Endothelial cell of umbilical vein (primary cell): ENCODE measurements around the gene FBXL17. TPM values are rescaled to one million over a fixed set of nuclear protein-coding genes. Genes with fewer than 3 reads are reported as not detected.

Source experiments
- BruUV-seq: library from RNA; stranded (reverse); fragments of 400-500 nt; replicated peaks from 2 replicates; lab custom pipeline; 2021; lab: Mats Ljungman, UMichigan
- CTCF ChIA-PET: fragments of 300-600, 350-600 bp; sonication (Branson Sonifier 250); formaldehyde crosslinking; loops from one replicate; lab custom pipeline; 2021; ENCODE audit warnings: antibody characterized with exemption, inconsistent platforms; lab: Charles Lee
- POLR2A ChIA-PET: fragments of 300-600, 350-600 bp; sonication (Branson Sonifier 250); formaldehyde crosslinking; loops from one replicate; lab custom pipeline; 2021; ENCODE audit warnings: antibody characterized with exemption, inconsistent platforms; lab: Charles Lee
- DNase-seq: peaks from one replicate; pipeline ENCODE4 v3.0.0-alpha.2; 2011; ENCODE audit warnings: low read depth, low spot score
- FAIRE-seq: peaks from 2 replicates; lab custom pipeline; 2011; peaks lifted over from hg19 to GRCh38; lab: Jason Lieb, UNC
- H2AFZ ChIP-seq: 2 replicates; pipeline ENCODE4 v1.6.0; 2012; ENCODE audit warnings: low read depth, low read length, control low read depth, inconsistent platforms
- H3K27ac ChIP-seq: 2 replicates; pipeline ENCODE4 v1.5.1; 2011; ENCODE audit warnings: low read depth, mild to moderate bottlenecking, control low read depth, low read length, moderate library complexity; ENCODE audit not compliant: insufficient read depth
- H3K27me3 ChIP-seq, 2 experiments: 2 replicates each; pipeline versions ENCODE4 v1.6.0 to v1.6.1; 2011; ENCODE audit warnings: low read length in 2 of 2, mixed read lengths in 1 of 2; ENCODE audit not compliant: control insufficient read depth in 2 of 2, insufficient read depth in 2 of 2
- H3K36me3 ChIP-seq, 2 experiments: 2 replicates in 1 of 2; 3 replicates in 1 of 2; pipeline ENCODE4 v1.5.1; 2011; ENCODE audit warnings: low read length in 2 of 2, mild to moderate bottlenecking in 1 of 2, moderate library complexity in 1 of 2; ENCODE audit not compliant: control insufficient read depth in 2 of 2, insufficient read depth in 2 of 2; ENCODE audit errors: extremely low read depth in 1 of 2
- H3K4me1 ChIP-seq: 3 replicates; pipeline ENCODE4 v1.5.1; 2011; ENCODE audit warnings: mild to moderate bottlenecking, low read length; ENCODE audit not compliant: control insufficient read depth, insufficient read depth; ENCODE audit errors: extremely low read depth
- H3K4me2 ChIP-seq: 2 replicates; pipeline ENCODE4 v1.6.1; 2011; ENCODE audit warnings: low read length, control low read depth, mixed read lengths; ENCODE audit not compliant: insufficient read depth
- H3K4me3 ChIP-seq, 3 experiments: fragments of 200-600 bp in 1 of 3; sonication (generic), shearing (Covaris generic) in 1 of 3; replicated peaks in 1 of 3; 2 replicates each; pipeline ENCODE4 v1.5.1; 2011 to 2016; ENCODE audit warnings: control low read depth in 3 of 3, low read length in 3 of 3, mild to moderate bottlenecking in 2 of 3, inconsistent platforms in 1 of 3, low read depth in 1 of 3, moderate library complexity in 1 of 3; ENCODE audit not compliant: insufficient read depth in 1 of 3
- H3K79me2 ChIP-seq: 2 replicates; pipeline ENCODE4 v1.6.0; 2012; ENCODE audit warnings: low read length, inconsistent platforms; ENCODE audit not compliant: control insufficient read depth, insufficient read depth
- H3K9ac ChIP-seq: replicated peaks from 2 replicates; pipeline ENCODE3; 2011; ENCODE audit warnings: low read length, control low read depth; ENCODE audit not compliant: insufficient read depth; ENCODE audit errors: extremely low read depth
- H3K9me1 ChIP-seq: replicated peaks from 3 replicates; pipeline ENCODE4 v1.6.0; 2011; ENCODE audit warnings: mild to moderate bottlenecking, low read length; ENCODE audit not compliant: control insufficient read depth, insufficient read depth; ENCODE audit errors: extremely low read depth
- H3K9me3 ChIP-seq: replicated peaks from 2 replicates; pipeline ENCODE4 v1.5.1; 2012; ENCODE audit warnings: low read length, inconsistent platforms; ENCODE audit not compliant: control insufficient read depth, insufficient read depth
- H4K20me1 ChIP-seq: replicated peaks from 2 replicates; pipeline ENCODE3; 2011; ENCODE audit warnings: mild to moderate bottlenecking, low read length; ENCODE audit not compliant: control insufficient read depth, insufficient read depth; ENCODE audit errors: extremely low read depth
- EZH2 ChIP-seq: IDR thresholded peaks from 2 replicates; pipeline ENCODE4 v1.6.1; 2012; ENCODE audit warnings: borderline replicate concordance, low read depth, mild to moderate bottlenecking, moderate library complexity, low read length, inconsistent platforms; ENCODE audit not compliant: severe bottlenecking
- FOS ChIP-seq: IDR thresholded peaks from 2 replicates; pipeline ENCODE4 v1.6.1; 2011; ENCODE audit warnings: mild to moderate bottlenecking, low read length, moderate library complexity, borderline replicate concordance; ENCODE audit not compliant: insufficient read depth
- GATA2 ChIP-seq: IDR thresholded peaks from 2 replicates; pipeline ENCODE4 v1.7.0; 2011; ENCODE audit warnings: low read depth, mild to moderate bottlenecking, moderate library complexity, mixed read lengths, low read length; ENCODE audit not compliant: insufficient read length, insufficient read depth
- JUN ChIP-seq: IDR thresholded peaks from 2 replicates; pipeline ENCODE4 v1.6.1; 2011; ENCODE audit warnings: borderline replicate concordance, low read depth; ENCODE audit not compliant: insufficient read length, insufficient read depth
- MYC ChIP-seq: IDR thresholded peaks from one replicate; pipeline ENCODE4 v1.6.1; 2011; ENCODE audit warnings: mild to moderate bottlenecking, low read depth, low read length
- POLR2A ChIP-seq: IDR thresholded peaks from 2 replicates; pipeline ENCODE4 v1.6.1; 2012; ENCODE audit warnings: low read depth, mild to moderate bottlenecking, control low read depth, low read length
- POLR2AphosphoS5 ChIP-seq: IDR thresholded peaks from 2 replicates; pipeline ENCODE4 v1.6.1; 2012; ENCODE audit warnings: low read depth, mild to moderate bottlenecking, control low read depth, low read length, moderate library complexity; ENCODE audit not compliant: insufficient read depth
- dilution Hi-C: fragments of 300-500 bp; cut with MboI; formaldehyde crosslinking; loops from one replicate; pipeline ENCODE4 v1.15.0; 2019; ENCODE audit warnings: low sequenced_read_pairs; ENCODE audit not compliant: extremely low pct_ligation_motif_present
- intact Hi-C: fragments of 100-400 bp; cut with micrococcal nuclease; formaldehyde crosslinking; loops from one replicate; pipeline ENCODE4 v1.10.0; 2022
- polyA plus RNA-seq, 4 experiments: library from polyadenylated mRNA; depleted of rRNA in 3 of 4; stranded (reverse) in 3 of 4; unstranded in 1 of 4; fragments of >200 nt; gene quantifications; 2 replicates each; pipeline versions ENCODE4 v1.2.1 to v1.2.3, GENCODE V29; 2011 to 2012; ENCODE audit warnings: missing spikeins in 1 of 4
- total RNA-seq: library from RNA; stranded (reverse); gene quantifications from 2 replicates; pipeline ENCODE4 v1.2.3, GENCODE V29; 2021
- TF ChIP-seq, protein P1 (sequence below): IDR thresholded peaks from 2 replicates; pipeline ENCODE4 v1.6.1; 2011; ENCODE audit not compliant: insufficient read depth, insufficient read length
- TF ChIP-seq, protein P2 (sequence below), 2 donors: IDR thresholded peaks; 1 replicate in 1 of 2; 2 replicates in 1 of 2; pipeline ENCODE4 v1.5.1; 2011; ENCODE audit warnings: low read length in 2 of 2, mild to moderate bottlenecking in 2 of 2, moderate library complexity in 2 of 2, control low read depth in 1 of 2, inconsistent platforms in 1 of 2, low read depth in 1 of 2; ENCODE audit not compliant: insufficient read depth in 1 of 2; ENCODE audit errors: extremely low read depth in 1 of 2

The FBXL17 gene
- total and polyA plus RNA-seq, 2 donors (not counting 3 experiments of a cell fraction or from before 2014, with no cell fraction given): 2.7 to 8.8 TPM

DNA sequence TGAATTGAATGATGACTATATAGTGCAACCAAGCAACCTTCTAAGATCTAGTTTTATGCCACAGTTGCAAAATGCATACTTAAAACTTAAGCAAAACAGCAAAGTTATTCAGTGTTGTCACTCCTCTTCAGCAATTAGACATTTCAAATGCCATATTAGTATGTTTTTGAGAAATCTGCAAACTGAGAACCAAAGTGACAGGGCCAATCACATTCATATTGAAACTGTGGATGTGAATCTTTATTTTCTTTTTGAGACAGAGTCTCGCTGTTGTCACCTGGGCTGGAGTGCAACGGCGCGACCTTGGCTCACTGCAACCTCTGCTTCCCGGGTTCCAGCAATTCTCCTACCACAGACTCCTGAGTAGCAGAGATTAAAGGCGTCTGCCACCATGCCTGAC, 461.9 kb downstream of the FBXL17 start:
- DNase-seq: no peak
- ChIA-PET POLR2A (no interaction called here), CTCF (no interaction called here)
- Histone ChIP-seq H3K9ac (no peak overlapping the region), H4K20me1 (no peaks in the 10 kb centered on the region), H3K4me1 (no peaks in the 10 kb centered on the region), H3K79me2 (no peaks in the 10 kb centered on the region), H3K27ac (no peak overlapping the region), H3K27me3 (no peaks in the 10 kb centered on the region), H3K36me3 (no peaks in the 10 kb centered on the region), H3K4me2 (no peak overlapping the region), H3K9me1 (peaks cover 2% of the 10 kb centered on the region), H2AFZ (no peak overlapping the region), H3K4me3 (no peak overlapping the region), H3K9me3 (no peaks in the 10 kb centered on the region)
- TF ChIP-seq, protein P1, sequence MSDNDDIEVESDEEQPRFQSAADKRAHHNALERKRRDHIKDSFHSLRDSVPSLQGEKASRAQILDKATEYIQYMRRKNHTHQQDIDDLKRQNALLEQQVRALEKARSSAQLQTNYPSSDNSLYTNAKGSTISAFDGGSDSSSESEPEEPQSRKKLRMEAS: no peak
- no peak for TF ChIP-seq POLR2A
- TF ChIP-seq MYC: no peak
- TF ChIP-seq, protein P2, sequence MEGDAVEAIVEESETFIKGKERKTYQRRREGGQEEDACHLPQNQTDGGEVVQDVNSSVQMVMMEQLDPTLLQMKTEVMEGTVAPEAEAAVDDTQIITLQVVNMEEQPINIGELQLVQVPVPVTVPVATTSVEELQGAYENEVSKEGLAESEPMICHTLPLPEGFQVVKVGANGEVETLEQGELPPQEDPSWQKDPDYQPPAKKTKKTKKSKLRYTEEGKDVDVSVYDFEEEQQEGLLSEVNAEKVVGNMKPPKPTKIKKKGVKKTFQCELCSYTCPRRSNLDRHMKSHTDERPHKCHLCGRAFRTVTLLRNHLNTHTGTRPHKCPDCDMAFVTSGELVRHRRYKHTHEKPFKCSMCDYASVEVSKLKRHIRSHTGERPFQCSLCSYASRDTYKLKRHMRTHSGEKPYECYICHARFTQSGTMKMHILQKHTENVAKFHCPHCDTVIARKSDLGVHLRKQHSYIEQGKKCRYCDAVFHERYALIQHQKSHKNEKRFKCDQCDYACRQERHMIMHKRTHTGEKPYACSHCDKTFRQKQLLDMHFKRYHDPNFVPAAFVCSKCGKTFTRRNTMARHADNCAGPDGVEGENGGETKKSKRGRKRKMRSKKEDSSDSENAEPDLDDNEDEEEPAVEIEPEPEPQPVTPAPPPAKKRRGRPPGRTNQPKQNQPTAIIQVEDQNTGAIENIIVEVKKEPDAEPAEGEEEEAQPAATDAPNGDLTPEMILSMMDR (IDR thresholded peaks at IDR 0.05; ENCODE audit: extremely low read depth in 1 of 2, insufficient read depth in 1 of 2, low read depth in 1 of 2, low read length in 2 of 2): no peak
- TF ChIP-seq GATA2: no peak
- no peak for TF ChIP-seq EZH2
- no peak for TF ChIP-seq POLR2AphosphoS5
- no peak for TF ChIP-seq JUN
- no peak for TF ChIP-seq FOS
- dilution Hi-C loops: no loop called here
- no TSS peak for BruUV-seq
- intact Hi-C loops: no loop called here
- no peak for FAIRE-seq
